Activated naive CD4-positive, alpha-beta T cell treated with Interleukin-2 at 50 U/mL for 16 hours (primary cell): ENCODE measurements around the gene SYNCRIP.
"Not testable (repeated sequence)": the region's sequence is repeated elsewhere in the genome, so short reads cannot be mapped to it uniquely, and the experiment has no call there.

Source experiments
- DNase-seq: peaks from one replicate; pipeline ENCODE4 v3.0.0-alpha.2; 2020

The SYNCRIP gene

DNA sequence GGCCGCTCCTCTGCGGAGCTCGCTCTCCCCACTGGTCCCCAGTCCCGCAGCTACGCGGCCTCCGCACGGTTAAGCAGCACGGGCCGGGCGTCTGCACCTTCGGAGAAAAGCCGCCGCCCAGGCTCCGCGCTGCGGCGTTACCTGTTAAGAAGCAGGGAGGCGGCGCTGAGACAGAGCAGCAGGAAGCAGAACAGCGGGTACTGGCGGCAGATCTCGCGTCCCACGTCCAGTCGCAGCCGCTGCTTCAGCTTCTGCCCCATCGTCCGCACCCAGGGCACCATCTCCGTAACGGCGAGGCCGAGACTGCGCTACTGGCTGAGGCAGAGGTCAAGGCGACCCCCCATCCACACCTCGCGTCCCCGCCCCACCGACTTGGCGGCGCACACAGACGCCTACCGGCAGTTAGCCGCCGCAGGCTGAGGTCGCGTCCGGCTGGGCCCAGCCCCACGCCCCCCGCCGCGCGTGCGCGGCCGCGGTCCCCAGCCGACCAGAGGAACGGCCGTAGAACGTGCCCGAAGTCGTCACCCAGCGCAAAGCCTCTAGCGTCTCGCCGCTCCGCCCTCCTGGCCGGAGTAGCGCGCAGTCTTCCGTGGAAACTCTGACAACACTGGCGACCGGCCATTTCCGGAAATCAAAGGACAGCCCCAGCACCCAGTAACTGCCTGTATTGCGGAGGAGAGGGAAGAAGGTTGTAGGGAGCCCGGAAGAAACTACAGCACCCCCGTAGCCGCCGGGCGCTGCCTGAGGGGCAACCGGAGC, 49.1 kb downstream of the SYNCRIP start, which contains the start of gene SNX14:
Gene SNX14, minus strand, starts transcription at position 421 of the 759 bp plus-strand sequence. Its CDS starts 140 bp downstream, at position 281.
- peak; percentile 76 for DNase-seq

DNA sequence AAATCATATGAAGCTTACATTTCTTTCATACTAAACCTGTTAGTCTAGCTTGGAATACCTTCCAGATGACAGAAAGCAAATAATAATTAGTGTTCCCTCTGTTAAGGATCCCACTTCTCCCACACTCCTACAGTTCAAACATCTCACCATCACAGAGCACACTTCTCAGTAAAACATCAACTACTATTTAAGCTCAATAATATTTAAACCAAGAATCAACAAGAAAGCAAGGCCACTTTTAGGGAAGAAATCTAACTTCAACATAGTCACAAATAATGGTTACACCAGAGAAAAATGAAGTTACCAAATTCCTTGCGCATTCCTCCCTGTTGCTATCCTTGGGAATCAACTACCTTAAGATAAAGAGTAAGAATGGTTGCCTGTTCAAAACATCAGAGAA, 50.7 kb downstream of the SYNCRIP start:
- DNase-seq: no peak

DNA sequence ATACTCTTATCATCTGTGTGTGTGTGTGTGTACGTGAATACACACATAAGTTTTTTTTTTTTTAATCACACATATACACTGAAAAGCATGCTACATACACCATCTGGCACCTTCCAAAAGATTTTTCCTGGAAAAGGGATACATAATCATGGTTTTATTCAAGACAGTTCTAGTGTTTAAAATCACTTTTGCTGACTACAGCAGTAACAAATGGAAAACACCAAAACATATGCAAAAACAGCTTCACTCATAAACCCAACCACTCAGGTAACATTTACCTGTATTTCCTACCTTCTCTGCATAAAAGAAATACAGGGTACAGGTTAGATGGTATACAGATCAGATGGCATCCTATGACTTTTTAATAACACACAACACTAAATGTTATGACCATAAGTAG, 51.5 kb downstream of the SYNCRIP start:
- DNase-seq: no peak

DNA sequence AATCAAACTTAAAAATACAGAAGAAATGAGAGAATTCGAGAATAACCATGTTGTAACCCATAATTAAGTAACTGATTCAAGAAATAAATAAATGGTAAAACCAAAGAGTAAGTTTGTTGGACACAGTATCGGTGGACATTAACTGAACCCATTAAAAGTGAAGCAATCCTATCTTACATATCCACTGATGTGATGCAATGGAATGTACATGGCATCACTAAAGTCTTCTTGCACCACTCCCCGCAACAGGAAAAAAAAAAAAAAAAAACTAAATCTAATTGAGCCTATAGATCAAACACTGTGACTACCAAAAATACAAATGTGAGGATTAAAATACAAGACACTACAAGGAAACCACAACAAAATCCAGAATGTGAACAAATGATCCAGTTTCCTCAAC, 56.9 kb downstream of the SYNCRIP start:
- DNase-seq: no peak

DNA sequence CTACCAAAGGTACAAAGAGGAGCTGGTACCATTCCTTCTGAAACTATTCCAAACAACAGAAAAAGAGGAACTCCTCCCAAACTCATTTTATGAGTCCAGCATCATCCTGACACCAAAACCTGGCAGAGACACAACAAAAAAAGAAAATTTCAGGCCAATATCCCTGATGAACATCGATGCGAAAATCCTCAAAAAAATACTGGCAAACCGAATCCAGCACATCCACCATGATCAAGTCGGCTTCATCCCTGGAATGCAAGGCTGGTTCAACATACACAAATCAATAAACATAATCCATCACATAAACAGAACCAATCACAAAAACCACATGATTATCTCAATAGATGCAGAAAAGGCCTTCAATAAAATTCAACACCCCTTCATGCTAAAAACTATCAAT, 59.9 kb downstream of the SYNCRIP start:
- DNase-seq: not testable (repeated sequence)

DNA sequence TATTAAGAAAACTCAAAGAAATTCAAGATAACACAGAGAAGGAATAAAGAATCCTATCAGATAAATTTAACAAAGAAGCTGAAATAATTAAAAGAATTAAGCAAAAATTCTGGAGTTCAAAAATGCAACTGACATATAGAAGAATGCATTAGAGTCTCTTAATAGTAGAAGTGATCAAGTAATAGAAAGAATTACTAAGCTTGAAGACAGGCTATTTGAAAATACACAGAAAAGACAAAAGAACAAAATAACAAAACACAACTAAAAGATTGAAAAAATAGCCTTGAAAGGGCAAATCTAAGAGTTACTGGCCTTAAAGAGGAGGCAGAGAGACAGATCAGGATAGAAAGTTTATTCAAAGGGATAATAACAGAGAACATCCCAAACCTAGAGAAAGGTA, 61.1 kb downstream of the SYNCRIP start:
- no peak for DNase-seq

DNA sequence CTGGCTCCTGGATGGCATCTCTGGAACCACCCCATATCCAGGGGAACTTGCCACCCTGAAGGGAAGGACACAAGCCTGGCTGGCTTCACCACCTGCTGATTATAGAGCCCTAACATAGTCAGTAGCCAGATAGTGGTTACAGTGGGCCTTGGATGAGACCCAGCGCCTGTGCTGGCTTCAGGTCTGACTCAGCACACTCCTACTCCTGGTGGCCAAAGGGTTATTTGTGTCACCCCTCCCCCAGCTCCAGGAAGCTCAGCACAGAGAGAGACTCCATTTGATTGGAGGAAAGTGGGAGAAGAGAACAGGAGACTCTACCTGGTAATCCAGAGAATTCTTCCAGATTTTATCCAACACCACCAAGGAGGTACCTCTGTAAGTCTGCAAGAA, 61.8 kb downstream of the SYNCRIP start:
- DNase-seq: no peak

DNA sequence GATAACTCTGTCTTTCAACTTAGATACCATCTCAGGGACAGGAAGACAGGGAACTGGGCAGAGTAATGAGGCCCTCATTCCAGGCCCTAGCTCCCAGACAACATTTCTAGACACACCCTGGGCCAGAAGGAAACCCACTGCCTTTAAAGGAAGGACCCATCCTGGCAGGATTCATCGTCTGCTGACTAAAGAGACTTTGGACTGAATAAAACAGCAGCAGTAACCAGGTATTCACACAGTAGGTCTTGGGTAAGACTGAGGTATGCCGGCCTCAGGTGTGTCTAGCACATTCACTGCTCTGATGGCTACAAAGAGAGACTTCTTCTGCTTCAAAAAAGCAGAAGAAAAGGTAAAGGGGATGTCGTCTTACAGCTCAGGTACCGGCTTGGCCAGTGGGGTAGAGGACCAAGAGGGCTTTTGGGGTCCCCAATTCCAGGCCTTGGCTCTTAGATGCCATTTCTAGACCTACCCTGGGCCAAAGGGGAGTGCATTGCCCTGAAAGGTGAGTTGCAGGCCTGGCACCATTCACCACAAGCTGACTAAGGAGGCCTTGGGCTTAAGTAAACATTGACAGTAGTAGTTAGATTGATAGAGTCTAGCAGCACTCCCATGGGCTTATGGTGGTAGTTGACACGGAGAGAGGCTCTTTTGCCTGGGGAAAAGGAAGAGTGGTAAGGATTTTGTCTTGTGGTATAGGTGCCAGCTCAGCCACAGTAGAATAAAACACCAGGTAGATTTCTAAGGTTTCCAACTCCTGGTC, 62.4 kb downstream of the SYNCRIP start:
- no peak for DNase-seq

DNA sequence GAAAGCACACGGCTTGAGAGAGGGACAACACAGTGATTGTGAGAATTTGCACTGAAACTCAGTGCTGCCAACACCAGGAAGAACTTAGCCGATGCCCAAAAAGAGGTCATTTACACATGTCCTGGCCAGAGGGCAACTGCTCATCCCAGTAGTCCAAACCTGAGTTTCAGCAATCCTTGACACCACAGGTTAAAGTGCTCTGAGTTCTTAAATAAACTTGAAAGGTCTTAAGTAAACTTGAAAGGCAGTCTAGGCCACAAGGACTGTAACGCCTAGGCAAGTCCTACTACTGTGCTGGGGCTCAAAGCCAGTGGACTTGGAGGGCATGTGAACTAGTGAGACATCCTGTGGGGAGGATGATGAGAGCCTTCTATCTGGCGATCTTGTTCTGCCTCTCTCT, 63.1 kb downstream of the SYNCRIP start:
- no peak for DNase-seq

DNA sequence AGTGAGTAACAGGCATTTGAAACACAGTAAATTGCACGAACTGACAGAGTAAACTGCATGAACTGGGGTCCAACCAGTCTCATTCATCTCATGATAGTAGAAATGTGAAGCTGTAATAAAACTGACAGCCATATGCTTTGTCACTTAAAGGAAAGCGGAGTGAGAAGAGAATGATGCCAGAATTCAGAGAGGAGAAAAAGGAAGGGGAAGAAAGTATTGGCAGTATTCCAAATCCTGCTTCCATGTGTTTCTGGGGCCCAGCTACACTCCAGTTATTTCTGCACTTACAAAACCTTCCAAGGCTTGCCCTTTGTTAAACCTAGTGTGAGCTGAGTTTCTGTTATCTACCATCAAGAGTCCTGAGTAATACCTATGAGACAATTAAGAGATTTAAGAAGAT, 66.2 kb downstream of the SYNCRIP start:
- no peak for DNase-seq

DNA sequence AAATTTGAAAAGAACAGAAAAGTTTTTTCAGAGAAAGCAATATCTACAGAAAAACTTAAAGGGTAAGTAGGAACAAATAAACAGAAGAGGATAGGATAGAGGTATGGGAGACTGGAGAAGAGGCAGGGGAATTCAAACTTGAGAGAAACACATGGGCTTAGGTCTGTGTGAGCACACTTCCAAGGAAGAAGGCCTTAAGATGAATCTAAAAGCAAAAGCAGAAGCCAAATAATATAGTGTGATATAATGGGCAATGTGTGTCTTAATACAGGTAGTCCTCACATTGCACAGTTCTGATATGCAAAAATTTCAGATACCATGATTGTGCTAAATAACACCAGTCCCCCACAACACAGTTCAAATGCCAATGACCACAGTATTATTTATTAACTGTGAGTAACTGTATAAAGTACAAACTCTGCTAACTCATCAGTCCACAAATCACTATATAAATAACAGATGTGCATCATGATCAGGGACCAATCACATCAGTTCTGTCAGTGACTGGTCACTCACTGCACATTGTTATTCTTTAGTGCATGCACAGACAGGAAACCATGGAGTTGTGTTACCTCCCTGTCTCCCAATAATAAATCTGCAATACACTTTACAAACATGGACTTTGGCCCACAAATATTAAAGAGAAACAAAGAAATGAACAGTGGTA, 67.6 kb downstream of the SYNCRIP start:
- DNase-seq: no peak

DNA sequence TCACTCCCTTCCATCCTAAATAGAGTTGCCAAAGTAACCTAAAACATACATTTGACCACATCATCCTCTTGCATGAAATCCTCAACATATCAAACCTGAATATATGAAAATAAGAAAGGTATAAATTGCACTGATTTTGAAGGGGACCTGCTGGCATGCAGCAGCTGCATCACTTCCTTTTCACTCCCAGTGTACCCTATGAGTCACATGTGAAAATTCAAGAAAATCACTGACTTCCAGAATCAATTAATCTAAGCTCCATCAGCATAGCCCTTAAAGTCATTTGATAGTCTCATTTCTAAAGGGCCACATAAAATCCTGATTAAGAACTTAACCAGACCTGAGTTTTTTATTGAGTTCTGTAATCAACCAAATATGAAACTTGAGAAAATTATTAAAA, 73.4 kb downstream of the SYNCRIP start:
- DNase-seq: no peak

DNA sequence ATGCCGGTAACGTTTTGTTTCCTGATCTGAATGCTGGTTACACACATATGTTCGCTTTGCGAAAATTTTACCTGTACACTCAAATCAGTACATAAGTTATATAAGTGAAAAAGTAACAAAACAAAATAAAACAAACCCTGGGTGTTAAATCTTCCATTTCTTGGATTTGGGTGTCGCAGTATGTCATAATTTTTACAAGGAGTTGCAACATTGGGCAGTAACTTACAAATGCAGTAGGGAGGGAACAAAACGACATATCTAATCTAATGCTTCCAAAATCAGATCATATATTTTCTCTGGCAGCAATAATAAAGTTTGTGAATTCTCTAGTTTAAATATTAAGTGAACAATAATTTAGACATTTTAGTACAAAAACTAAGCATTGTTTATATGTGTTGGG, 74.3 kb downstream of the SYNCRIP start:
- DNase-seq: no peak

DNA sequence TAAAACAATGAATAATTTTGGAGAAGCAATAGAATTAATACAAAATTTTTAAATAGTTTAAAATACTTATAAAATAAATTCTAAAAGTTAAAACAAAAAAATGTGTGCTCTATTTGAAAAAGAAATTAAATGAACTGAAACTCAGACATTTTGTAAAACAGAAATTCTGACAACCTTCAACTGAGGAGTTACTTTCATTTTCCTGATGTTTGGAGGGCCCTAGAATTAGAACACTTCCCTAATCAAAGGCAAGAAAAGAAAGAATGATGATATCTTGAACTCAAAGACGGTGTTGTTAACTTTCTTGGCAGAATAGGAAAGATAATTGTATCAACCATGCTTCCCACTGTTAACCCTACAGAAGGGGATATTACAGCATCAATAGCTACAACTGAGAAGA, 77.0 kb downstream of the SYNCRIP start:
- no peak for DNase-seq

DNA sequence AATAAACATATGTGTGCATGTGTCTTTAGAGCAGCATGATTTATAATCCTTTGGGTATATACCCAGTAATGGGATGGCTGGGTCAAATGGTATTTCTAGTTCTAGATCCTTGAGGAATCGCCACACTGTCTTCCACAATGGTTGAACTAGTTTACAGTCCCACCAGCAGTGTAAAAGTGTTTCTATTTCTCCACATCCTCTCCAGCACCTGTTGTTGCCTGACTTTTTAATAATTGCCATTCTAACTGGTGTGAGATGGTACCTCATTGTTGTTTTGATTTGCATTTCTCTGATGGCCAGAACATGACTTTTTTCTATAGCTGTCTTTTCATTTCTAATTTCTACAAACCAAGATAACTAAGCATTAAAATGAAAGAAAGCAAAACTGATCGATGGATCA, 78.5 kb downstream of the SYNCRIP start:
- DNase-seq: not testable (repeated sequence)
